GM20431 (cell line): ENCODE measurements around the gene ST3GAL6.

Experiments
- in situ Hi-C: fragments of 300-500 bp; cut with MseI, MboI; formaldehyde crosslinking; loops from one replicate; pipeline ENCODE4 v1.15.0; 2020; ENCODE audit warnings: low sequenced_read_pairs; ENCODE audit not compliant: unreplicated experiment

ST3GAL6 gene, protein sequence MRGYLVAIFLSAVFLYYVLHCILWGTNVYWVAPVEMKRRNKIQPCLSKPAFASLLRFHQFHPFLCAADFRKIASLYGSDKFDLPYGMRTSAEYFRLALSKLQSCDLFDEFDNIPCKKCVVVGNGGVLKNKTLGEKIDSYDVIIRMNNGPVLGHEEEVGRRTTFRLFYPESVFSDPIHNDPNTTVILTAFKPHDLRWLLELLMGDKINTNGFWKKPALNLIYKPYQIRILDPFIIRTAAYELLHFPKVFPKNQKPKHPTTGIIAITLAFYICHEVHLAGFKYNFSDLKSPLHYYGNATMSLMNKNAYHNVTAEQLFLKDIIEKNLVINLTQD

DNA sequence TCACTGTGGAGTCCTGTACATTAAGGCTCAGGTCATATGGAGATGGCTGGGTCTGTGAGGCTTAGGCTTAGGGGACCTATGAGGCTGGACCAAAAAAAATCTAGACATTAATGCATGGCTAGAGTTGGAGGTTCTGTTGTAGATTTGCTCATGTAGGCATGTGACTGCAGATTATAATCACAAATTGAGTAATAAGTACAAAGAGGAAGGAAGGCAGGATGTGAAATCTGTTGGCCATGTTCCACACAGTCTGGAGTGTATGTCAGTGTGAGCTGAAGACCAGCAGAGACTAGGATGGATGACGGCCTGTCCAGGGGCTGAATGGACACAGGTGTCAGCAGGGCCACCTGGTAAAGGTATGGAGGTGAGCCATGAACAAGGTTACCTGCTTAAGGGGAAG is at the start of gene ST3GAL6:
Gene ST3GAL6 (plus strand): TSS at position 265 of the 400 bp plus-strand sequence. CDS start 5,101 bp downstream, outside the sequence.
- in situ Hi-C loops = no loop called here

DNA sequence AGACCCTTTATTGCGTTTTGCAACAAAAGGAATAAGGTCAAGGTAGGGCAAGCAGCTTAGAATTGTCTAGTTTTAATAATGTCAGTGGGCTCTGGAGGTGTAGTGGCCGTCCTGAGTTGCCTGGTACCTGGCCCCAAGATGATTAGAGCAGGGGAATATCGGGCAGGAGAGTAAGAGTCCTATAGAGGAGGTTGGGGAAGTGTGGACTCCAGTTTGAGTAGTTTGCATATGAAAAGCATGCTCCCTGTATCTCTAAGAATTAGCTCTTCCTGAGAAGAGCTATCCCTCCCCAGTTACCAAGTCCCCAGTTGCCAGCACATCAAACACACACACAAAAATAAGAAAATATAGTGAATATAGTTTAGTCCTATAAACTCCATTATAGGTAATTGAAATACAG is 49.2 kb upstream of the ST3GAL6 start:
- in situ Hi-C loops = no loop called here

DNA sequence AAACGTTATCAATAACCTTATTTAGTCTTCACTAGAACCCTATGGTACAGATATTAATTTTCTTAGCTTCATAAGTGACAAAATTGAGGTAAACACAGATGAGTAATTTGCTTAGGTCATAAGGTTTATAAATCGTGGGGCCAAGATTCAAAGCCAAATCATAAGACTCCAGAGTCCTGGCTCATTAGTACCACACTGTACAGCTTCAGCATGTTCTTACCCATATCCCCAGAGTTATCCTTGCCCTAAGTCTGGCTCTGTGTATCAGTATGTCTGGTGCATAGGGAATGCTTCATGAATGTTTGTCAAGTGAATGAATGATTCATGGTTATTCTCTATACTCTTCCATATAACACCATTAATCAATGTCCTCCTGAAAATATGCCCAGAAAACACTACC is 45.6 kb upstream of the ST3GAL6 start:
- in situ Hi-C loops = no loop called here

DNA sequence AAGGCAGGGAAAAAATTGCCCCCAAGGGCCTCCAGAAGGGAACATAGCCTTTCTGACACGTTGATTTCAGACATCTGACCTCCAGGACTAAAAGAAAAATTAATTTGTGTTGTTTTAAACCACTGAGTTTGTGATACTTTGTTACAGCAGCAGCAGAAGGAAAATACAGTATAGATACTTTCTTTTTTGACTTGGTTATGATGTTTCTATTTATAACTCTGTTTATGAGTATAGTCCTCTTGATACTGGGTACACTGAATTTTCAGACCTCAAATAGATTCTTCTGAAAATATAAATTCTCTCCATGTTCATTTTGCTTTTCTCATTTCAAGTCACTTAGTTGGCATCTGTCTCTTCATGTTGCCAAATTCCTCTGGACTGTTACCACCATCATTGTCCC is 44.4 kb upstream of the ST3GAL6 start:
- in situ Hi-C loops = no loop called here

DNA sequence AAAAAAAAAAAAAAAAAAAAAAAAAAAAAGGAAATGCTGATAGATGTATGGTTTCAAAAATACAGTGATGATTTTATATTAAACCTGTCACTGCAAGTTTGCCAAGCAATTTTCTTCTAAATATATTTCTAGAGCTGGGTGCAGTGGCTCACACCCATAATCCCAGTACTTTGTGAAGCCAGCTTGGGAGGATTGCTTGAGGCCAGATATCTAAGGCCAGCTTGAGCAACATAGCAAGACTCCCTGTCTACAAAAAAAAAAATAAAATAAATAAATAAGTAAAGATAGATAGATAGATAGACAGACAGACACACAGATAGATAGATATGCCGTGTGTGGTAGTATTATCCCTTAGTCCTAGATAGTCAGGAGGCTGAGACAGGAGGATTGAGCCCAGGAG is 41.4 kb upstream of the ST3GAL6 start:
- in situ Hi-C loops = no loop called here

DNA sequence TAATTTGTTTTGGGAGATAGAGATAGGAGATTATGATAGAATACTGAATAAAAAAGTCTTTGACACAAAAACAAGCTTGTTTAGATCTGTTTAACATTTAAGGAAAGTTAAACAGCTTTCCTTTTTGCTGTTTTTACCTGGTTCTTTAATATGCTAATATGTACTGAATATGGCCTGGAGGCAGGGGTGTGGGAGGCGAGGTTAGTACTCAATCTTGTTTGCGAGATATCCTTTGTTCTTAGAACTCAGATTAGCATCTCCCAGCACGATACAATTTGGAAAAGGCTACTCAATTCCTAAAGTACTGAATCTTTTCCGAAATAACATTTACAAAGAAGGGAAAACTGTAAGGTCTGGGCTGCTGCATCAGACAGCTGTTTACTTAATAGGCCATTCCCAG is 40.8 kb upstream of the ST3GAL6 start:
- in situ Hi-C loops = no loop called here

DNA sequence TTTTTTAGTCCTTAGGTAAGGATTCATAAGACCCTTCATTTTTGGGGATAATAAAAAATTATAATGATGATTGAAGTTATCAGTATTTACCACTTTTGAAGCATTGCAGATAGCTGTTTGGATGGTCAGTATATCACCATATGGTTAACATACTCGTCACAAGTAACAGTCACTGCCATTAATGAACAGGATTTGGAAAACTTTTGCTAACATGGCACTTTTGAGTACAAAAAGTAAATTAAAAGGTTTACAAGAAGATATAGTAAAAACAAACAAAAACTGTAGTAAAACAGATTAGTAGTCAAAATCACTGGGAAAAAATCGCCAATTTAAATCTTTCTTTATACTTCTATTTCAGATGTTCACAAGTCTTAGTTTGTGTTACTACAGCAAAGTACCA is 37.8 kb upstream of the ST3GAL6 start:
- in situ Hi-C loops = no loop called here

DNA sequence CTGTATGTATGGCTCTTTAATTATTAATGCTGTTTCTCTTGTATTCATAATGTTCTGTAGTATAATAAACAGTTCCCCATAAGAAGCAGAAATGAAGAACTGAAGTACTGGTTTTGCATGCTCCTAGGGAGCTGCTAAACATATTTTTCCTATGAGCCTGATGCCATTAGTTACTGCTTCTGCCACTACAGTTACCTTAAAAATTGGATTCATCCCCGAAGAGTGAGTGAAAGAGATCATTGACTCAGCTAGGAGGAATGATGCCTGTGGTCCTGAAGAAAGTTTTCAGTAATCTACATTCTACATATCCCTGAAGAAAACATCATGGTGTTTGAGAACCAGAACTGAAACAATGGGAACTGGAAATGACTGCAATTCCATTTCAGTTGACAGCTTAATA is 37.1 kb upstream of the ST3GAL6 start:
- in situ Hi-C loops = no loop called here

DNA sequence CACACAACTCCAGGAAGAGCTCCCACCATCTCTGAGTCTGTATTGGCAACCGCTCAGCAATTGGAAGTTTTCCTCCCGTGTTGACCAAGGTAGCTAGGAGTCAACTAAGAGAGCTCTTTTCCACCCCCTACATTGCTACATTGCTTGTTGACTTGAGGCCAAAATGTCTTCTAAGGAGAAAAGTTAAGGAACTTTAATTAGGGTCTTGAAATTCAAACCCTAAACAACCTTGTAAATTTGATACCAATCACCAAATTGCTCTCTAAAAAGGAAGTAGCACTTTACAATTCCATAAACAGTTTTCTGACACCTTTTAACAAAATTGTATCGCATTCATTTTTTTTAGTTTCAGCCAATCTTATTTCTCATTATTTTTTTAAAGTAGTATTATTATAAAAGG is 35.5 kb upstream of the ST3GAL6 start:
- in situ Hi-C loops = no loop called here

DNA sequence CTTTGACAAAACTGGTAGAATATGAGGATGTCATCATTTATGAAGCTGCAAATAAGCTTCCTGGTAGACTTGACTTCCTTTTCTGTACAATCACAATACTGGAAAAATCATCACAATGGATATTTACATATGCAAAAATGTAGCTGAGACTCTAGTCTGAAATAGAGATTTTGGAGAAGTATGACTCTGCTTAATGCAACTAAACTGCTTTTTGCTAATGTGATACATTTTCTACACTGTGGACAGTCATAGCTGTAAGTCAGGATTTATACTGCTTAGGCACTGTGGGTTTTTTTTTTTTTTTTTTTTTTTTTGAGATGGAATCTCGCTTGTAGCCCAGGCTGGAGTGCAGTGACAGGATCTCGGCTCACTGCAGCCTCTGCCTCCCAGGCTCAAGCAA is 34.5 kb upstream of the ST3GAL6 start:
- in situ Hi-C loops = no loop called here

DNA sequence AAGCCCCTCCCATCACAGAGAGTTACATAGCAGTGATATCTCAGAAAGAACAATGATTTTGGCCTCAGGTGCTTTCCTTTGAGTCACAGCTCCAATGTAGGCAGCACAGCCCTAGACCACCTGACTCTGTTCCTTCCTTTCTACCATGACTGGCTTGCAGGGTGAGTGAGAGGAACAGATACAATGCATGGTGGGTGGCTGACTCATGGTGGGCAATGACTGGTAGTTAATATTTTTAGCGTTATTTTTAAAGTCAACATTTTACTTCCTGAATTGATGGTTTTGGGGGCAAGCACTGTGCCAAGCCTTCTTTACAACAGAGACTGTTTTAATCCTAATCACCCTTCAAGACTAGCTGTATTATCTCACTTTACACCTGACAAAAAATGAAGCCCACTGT is 32.8 kb upstream of the ST3GAL6 start:
- in situ Hi-C loops = no loop called here

DNA sequence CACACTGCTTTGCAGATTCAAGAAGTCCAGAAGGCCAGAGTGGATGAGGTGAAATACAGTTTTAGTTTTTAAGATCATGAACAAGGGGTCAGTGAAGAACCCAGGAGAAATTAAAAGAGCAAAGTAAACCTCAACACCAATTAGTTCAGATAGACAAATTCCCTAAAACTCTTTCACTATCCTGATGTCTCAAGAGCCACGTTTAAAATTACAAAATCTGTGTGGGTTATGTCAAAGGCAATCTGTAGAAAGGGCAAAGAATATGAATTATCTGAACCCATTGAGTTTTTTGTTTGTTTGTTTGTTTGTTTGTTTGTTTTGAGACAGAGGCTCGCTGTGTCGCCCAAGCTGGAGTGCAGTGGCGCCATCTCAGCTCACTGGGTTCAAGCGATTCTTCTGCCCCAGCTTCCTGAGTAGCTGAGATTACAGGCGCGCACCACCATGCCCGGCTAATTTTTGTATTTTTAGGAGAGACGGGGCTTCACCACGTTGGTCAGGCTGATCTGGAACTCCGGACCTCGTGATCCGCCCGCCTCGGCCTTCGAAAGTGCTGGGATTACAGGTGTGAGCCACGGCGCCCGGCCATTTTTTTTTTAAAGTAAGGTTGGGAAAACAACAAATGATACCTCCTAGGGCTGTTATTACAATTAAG is 32.1 kb upstream of the ST3GAL6 start:
- in situ Hi-C loops = no loop called here

DNA sequence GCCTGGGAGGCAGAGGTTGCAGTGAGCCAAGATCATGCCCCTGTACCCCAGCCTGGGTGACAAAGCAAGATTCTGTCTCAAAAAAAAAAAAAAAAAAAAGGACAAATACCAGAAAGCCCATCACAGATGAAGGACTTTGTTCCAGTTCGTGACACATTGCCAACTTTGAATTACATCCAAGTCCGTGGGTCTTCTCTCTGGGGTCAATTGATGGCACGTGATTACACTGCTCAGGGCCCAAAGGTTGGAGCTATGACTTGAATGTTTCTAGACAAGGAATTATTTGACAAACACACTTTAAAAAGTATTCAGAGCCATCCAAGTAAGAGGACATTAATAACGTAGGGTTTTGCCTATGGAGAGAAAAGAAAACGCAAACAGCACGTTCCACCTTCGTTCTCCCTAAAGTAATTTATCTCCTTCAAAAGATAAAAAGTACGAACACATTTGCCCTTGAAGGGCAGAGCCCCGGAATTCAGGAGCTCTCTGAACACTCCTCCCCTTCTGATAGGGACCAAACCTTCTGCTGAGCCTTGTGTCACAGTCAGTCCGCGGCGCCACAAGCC is 31.3 kb upstream of the ST3GAL6 start:
- in situ Hi-C loops = no loop called here

DNA sequence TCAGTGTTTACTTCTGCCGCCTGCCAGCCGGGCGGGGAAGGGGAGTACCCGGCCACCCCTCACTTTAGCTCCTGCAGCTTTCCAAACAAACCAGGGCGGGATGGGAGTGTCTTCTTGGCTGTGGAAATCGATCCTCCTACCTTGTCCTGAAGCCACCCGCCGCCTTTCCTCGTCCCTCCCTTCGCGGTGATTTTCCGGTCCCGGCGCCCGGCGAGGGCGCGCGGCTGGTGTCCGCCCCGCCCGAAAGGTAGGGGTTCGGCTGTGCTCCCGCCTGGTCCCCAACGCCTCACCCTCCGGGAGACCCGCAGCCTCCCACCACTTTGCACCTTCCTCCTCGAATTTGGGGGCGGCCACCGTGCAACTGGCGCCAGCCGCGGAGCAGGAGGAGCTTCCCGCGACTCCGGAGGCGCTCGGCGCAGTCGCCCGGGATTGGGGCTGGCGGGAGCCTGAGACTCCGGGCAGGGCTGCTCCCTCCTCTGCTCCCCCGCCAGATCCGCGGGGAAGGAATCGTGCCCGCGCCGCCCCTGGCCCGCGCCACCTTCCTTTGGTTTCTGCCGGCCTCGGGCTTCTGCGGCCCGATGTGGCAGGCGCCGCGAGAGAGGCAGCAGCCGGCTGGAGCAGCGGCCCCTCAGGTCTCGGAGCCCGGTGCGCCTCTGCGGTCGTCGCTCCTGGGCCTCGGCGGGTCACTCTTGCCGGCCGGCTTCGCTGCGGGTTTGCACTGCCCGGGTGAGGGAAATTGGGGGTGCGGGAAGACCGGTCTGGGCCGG is 30.7 kb upstream of the ST3GAL6 start:
- in situ Hi-C loops = no loop called here

DNA sequence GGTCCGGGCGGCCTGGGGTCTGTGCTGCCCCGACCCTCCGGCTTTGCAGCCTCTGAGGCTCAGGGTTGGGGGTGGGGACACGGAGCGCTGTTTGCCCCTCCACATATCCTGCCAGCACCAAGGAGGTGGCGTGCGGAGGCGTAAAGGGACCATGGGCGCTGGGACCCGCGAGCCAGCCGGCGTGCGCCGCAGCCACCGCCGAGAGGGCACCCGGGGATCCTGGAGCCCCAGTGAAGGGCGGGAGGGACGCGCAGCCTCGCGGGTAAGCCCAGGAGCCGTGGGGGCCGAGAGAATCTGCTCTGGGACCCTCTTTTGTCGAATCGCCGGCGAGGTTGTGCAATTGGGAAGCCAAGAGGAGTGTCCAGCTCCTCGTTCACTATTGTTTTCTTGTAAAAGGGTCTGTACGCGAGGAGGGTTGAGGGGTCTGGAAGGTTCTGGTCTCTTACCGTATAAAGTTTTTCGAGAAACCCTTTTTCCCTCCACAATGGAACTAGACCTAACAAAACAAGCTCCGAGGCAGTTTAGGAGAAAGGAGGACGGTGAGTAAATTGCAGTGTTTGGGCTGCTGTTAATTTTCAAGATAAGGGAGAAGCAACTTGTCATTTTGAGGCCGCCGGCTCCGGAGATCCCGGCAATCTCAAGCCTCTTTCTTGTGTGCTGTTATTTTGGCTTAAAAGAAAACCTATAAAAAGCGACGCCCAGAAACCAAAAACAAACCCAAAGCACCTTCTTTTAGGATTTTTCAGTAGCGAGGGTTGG is 29.9 kb upstream of the ST3GAL6 start:
- in situ Hi-C loops = no loop called here

DNA sequence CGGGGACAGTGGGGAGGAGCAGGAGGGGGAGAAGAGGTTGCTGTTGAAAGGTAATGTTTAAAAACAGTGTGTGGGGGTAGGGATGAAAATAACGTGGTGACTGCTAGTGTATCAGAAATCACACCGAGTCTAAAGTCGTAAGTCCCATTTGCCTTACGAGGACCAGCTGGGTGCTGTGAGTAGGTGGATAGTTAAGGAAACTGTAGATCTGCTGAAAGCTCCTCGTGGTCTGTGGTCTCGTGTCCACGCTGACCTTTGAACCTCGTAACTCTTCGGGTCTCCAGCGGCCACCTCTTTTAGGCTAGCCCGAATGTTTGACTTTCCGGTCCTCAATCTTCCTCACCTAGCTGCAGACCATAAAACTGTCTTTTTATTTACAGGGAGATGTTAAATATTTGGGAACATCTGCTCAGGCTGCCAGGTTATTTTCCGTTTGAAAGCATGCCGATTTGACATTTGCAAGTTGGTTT is 29.3 kb upstream of the ST3GAL6 start:
- in situ Hi-C loops = no loop called here

DNA sequence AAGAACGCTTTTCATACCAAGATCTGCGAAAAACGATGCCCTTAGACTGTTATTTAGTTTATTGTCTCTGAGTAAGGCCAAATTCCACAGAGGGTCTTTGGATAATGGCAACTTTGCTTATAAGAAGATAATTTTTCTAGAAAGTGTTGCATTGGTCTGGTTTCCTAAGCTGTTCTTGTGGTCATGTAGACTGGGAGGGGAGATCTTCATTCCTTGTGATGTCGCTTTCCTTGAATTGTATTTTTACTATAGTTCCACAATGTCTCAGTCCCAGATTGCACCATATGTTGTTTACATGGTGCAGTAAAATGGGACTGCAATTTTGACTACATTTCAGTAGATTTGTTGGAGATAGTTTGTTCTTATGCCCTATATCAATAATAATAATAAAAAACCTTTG is 28.8 kb upstream of the ST3GAL6 start:
- in situ Hi-C loops = no loop called here

DNA sequence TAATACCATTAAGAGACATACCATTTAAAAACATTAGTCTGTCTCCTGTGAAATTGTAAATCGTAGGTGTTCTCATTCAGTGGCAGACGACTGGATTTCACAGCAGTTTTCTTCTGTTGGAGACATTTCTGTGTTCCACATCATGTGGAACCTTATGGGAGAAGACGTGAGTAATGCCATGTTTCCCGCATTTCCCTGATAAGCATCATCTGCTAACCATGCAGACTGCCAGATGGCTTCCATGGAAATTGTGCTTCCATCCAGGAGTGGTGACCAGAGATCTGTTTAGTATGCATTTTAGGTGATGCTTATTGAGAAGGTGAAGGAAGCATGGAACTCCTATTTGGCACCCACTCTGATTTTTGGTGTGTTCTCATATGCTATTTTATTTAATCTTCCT is 28.4 kb upstream of the ST3GAL6 start:
- in situ Hi-C loops = no loop called here

DNA sequence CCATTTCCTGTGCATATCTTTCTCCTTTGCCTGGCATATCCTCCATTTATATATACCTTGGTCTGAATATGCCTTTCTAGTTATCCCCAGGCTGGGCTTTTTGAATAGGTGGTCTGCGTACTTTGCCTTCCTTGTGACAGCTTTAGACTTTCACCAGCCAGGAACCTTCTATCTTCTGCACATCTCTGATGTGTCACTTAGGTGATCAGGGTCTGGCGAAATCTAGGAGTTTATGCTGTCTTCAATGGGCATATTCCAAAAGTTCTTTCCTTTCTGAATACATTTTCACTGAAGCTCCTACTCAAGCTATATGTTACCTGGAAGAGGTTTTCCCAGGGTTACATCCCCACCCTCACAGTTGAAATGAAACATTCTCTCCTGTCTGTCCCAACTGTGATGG is 27.8 kb upstream of the ST3GAL6 start:
- in situ Hi-C loops = no loop called here

DNA sequence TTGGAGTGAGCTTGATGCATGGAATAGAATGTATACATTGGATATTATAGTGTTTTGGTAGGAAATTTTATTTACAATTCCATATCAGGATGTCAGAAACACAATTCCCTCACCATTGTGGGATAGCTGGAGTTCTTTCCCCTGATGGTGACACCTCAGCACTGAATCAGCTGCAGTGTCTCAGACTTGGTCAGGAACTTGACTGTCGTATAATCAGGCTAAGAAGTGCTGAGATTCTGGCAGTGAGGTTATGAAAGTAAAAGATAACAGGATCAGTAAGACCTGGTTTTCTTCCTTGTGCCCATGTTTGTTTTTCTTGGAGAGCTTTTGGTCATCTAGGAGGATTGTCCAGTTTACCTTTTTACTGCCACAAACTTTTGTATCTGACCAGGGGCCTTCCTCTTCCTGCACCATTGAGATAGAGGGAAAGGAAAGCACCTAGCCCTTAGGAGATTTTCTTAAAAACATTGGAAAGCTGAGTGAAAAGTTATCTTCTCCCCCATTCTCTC is 27.3 kb upstream of the ST3GAL6 start:
- in situ Hi-C loops = no loop called here
